Endothelial cell (in vitro differentiated cells): Measurements from ENCODE around the gene PIP5K1B. TPM values are rescaled to one million over a fixed set of nuclear protein-coding genes. Genes with fewer than 3 reads are reported as not detected.

ENCODE experiments used
- DNase-seq: peaks from one replicate; pipeline ENCODE4 v3.0.0; 2021; ENCODE audit warnings: low spot score
- H3K27ac Mint-ChIP-seq: one replicate; pipeline ENCODE4 v1.8.0; 2021; ENCODE audit warnings: mixed read lengths, inconsistent platforms; ENCODE audit not compliant: unreplicated experiment
- H3K27me3 Mint-ChIP-seq: one replicate; pipeline ENCODE4 v1.8.0; 2021; ENCODE audit warnings: mild to moderate bottlenecking, moderate library complexity, mixed read lengths, inconsistent platforms; ENCODE audit not compliant: unreplicated experiment
- H3K36me3 Mint-ChIP-seq: one replicate; pipeline ENCODE4 v1.8.0; 2021; ENCODE audit warnings: mild to moderate bottlenecking, low read depth, mixed read lengths, inconsistent platforms; ENCODE audit not compliant: unreplicated experiment
- H3K4me1 Mint-ChIP-seq: one replicate; pipeline ENCODE4 v1.8.0; 2021; ENCODE audit warnings: mild to moderate bottlenecking, mixed read lengths, inconsistent platforms; ENCODE audit not compliant: unreplicated experiment
- H3K4me3 Mint-ChIP-seq: one replicate; pipeline ENCODE4 v1.8.0; 2021; ENCODE audit warnings: mild to moderate bottlenecking, mixed read lengths, inconsistent platforms; ENCODE audit not compliant: unreplicated experiment
- H3K9me3 Mint-ChIP-seq: one replicate; pipeline ENCODE4 v1.8.0; 2021; ENCODE audit warnings: mixed read lengths, inconsistent platforms; ENCODE audit not compliant: unreplicated experiment
- CTCF ChIP-seq: fragments of 200-600 bp; sonication (generic); IDR thresholded peaks from one replicate; pipeline ENCODE4 v1.5.0; 2021; ENCODE audit warnings: antibody characterized with exemption; ENCODE audit not compliant: unreplicated experiment
- total RNA-seq: library from RNA; stranded (reverse); fragmentation: NEBNext Ultra II Directional; extraction: Animal tissue kit (Norgen Biotek cat#: 25700); gene quantifications from one replicate; pipeline ENCODE4 v1.2.1, GENCODE V29; 2021; ENCODE audit not compliant: unreplicated experiment

The PIP5K1B gene
- total RNA-seq, 1 donor from 2014 or later: 1.8 TPM

- no peak for TF ChIP-seq CTCF
- Mint-ChIP-seq H3K9me3 (no peaks in the 10 kb centered on the region), H3K4me1 (peaks cover 8% of the 10 kb centered on the region), H3K36me3 (no peaks in the 10 kb centered on the region), H3K27me3 (peaks cover 3% of the 10 kb centered on the region), H3K27ac (no peak overlapping the region), H3K4me3 (no peak overlapping the region)
- DNase-seq: no peak
These were observed 311.4 kb downstream of the PIP5K1B start for GRCh38 chr9:69016191-69017096.

GRCh38 chr9:69018737-69019136, 313.7 kb downstream of the PIP5K1B start:
- Mint-ChIP-seq H3K4me1 (peaks cover 3% of the 10 kb centered on the region), H3K9me3 (no peaks in the 10 kb centered on the region), H3K36me3 (no peaks in the 10 kb centered on the region), H3K4me3 (no peak overlapping the region), H3K27me3 (peaks cover 3% of the 10 kb centered on the region), H3K27ac (no peak overlapping the region)
- TF ChIP-seq CTCF: no peak
- no peak for DNase-seq

- Mint-ChIP-seq H3K27ac (no peak overlapping the region), H3K9me3 (no peaks in the 10 kb centered on the region), H3K4me3 (no peak overlapping the region), H3K36me3 (no peaks in the 10 kb centered on the region), H3K4me1 (peaks cover 3% of the 10 kb centered on the region), H3K27me3 (no peaks in the 10 kb centered on the region)
- TF ChIP-seq CTCF: no peak
- DNase-seq: no peak
These were observed 314.8 kb downstream of the PIP5K1B start for GRCh38 chr9:69019808-69020207.

GRCh38 chr9:69020301-69021145, 315.5 kb downstream of the PIP5K1B start:
- Mint-ChIP-seq H3K4me3 (no peak overlapping the region), H3K27me3 (no peaks in the 10 kb centered on the region), H3K9me3 (no peaks in the 10 kb centered on the region), H3K27ac (no peak overlapping the region), H3K4me1 (peaks cover 3% of the 10 kb centered on the region), H3K36me3 (no peaks in the 10 kb centered on the region)
- no peak for TF ChIP-seq CTCF
- DNase-seq: no peak
